CMK (cell line): ENCODE results near the gene KCNIP1.

Experiments used
- DNase-seq: peaks from one replicate; pipeline ENCODE4 v3.0.0-alpha.2; 2010; ENCODE audit warnings: low read depth

The KCNIP1 gene

DNA sequence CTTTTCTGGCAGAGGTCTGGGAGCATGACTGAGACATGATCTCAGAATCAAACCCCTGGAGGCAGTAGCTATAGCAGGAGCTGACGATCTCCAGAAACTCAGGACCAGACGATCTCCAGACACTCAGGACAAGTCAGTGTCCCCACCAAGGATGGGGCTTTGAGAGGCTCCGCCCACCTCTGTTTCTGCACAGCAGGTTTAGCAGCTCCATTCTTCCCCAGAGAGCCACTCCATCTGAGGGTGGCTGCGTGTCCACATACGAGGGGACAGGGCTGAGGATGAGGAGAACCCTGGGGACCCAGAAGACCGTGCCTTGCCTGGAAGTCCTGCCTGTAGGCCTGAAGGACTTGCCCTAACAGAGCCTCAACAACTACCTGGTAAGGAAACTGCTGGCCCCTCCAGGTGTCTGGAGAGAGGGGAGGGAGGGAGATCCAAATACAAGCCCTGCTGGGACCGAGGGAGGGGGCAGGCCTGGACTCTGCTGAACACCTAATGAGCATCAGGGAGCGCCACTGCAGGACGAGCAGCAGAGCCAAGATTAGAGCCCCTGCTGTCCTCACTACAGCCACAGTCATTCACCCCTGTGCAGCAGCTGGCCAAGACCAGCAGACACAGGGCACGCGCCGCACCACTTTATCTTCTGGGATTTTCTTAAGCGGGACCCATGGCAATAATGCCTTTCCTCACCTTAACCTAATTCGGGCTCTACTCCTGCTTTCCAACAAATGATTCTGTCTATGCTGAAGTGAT is 279.9 kb downstream of the KCNIP1 start, which contains the start of gene GABRP:
GABRP (plus strand) TSS at position 228 of the 750 bp plus-strand sequence. CDS start 4,891 bp downstream, outside the sequence.
- DNase-seq, result no peak

DNA sequence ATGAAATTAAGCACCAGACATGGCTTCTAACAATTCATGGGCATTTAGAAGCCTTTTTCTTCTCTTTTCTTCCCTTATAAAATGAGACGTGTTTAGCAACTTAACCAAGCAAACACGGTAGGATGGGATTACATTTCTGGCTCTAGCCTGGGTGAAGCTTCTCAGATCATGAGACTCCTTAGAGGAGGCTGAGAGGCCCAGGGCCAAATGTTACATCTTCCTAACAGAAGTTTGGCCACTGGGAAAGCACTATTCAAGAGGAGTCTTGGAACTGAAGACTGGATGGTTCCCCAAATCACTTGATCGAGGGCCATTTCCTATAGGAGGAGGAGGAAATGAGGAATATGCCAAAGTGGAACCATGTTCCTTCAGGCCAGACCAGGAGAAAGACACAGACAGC is 281.6 kb downstream of the KCNIP1 start:
- no peak for DNase-seq
